ENCODE data around the gene SPECC1. TPM values are rescaled to one million over a fixed set of nuclear protein-coding genes. Genes with fewer than 3 reads are reported as not detected.

SPECC1 gene
- total RNA-seq, 1 experiment from 2014 or later, result 46.4 TPM

GRCh38 chr17:20200016-20200795, 191.0 kb downstream of the SPECC1 start:
- ATAC-seq, result no peak
- Histone ChIP-seq H3F3A (ENCODE audit: low read length, unreplicated experiment) (no peaks in the 10 kb centered on the region), H3K4me3 (ENCODE audit: low read length) (no peak overlapping the region), H3K36me3 (ENCODE audit: low read depth, low read length) (peaks cover 20% of the 10 kb centered on the region), H4K20me1 (ENCODE audit: low read length) (peaks cover 29% of the 10 kb centered on the region), H3K4me2 (ENCODE audit: low read length) (no peak overlapping the region), H3K27ac (ENCODE audit: low read length) (no peak overlapping the region), H3K9ac (ENCODE audit: low read length) (no peak overlapping the region), H3K27me3 (ENCODE audit: low read length) (no peaks in the 10 kb centered on the region), H3K79me2 (ENCODE audit: low read length) (peaks cover 41% of the 10 kb centered on the region), H3K9me3 (ENCODE audit: low read length) (0 out of 2 replicates have a peak, but pooled peaks cover 17% of the 10 kb centered on the region), H2AFZ (ENCODE audit: low read length) (no peak overlapping the region), H3K9me2 (replicated peaks; ENCODE audit: low read length) (no peaks in the 10 kb centered on the region), H3K4me1 (ENCODE audit: insufficient read depth, low read length) (peaks cover 26% of the 10 kb centered on the region)
- TF ChIP-seq EZH2 (IDR thresholded peaks at IDR 0.05; ENCODE audit: low read length, unreplicated experiment) (no peak), EZH2phosphoT487 (IDR thresholded peaks at IDR 0.05; ENCODE audit: borderline replicate concordance, low read length) (no peak), CTCF (conservative IDR thresholded peaks at IDR 0.05; ENCODE audit: low read depth, low read length) (no peak)
- POLR2A ChIA-PET (ENCODE audit: unreplicated experiment), result no interaction called here
- no peak for DNase-seq
- CTCF ChIA-PET, result no interaction called here
- BruUV-seq (replicated peaks), result no TSS peak
- intact Hi-C loops (cut with micrococcal nuclease), result loop anchor here (5.0 kb wide), 1 partner anchor 43 kb away; no protein-coding TSS in a partner anchor

DNA sequence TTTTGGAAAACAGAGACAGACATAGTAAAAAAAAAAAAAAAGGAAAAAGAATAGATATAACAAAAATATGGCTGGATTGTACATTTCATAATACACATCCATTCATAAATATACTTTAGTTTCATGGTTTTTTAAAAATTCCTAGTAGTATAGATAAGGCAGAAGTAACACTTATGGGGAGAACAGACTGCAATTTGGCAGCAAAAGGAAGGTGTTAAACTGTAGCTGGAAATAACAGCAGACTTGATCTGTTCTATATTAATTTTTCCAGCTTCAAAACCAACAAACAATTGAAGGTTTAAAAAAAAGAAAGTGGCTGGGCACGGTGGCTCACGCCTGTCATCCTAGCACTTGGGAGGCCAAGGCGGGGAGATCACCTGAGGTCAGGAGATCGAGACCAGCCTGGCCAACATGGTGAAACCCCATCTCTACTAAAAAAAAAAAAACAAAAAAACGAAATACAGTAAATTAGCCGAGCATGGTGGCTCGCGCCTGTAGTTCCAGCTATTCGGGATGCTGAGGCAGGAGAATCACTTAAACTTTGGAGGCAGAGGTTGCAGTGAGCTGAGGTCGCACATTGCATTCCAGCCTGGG, 191.8 kb downstream of the SPECC1 start:
- H3K9me2 ChIP-seq (replicated peaks; ENCODE audit: low read length), result no peaks in the 10 kb centered on the region
- H4K20me1 ChIP-seq (ENCODE audit: low read length), result peaks cover 34% of the 10 kb centered on the region
- 0 out of 2 replicates have a peak, but pooled peaks cover 11% of the 10 kb centered on the region for H3K9me3 ChIP-seq (ENCODE audit: low read length)
- no peak overlapping the region for H3K27ac ChIP-seq (ENCODE audit: low read length)
- no peak overlapping the region for H3K4me3 ChIP-seq (ENCODE audit: low read length)
- ATAC-seq, result no peak
- TF ChIP-seq EZH2 (IDR thresholded peaks at IDR 0.05; ENCODE audit: low read length, unreplicated experiment) (no peak), CTCF (conservative IDR thresholded peaks at IDR 0.05; ENCODE audit: low read depth, low read length) (no peak), EZH2phosphoT487 (IDR thresholded peaks at IDR 0.05; ENCODE audit: borderline replicate concordance, low read length) (no peak)
- intact Hi-C loops (cut with micrococcal nuclease), result loop anchor here (5.0 kb wide), 1 partner anchor 44 kb away; no protein-coding TSS in a partner anchor
- H3K36me3 ChIP-seq (ENCODE audit: low read depth, low read length), result peaks cover 17% of the 10 kb centered on the region
- ChIA-PET CTCF (no interaction called here), POLR2A (ENCODE audit: unreplicated experiment) (no interaction called here)
- H3K27me3 ChIP-seq (ENCODE audit: low read length), result no peaks in the 10 kb centered on the region
- no peak overlapping the region for H3K9ac ChIP-seq (ENCODE audit: low read length)
- no TSS peak for BruUV-seq (replicated peaks)
- H3F3A ChIP-seq (ENCODE audit: low read length, unreplicated experiment), result peaks cover 1% of the 10 kb centered on the region
- peaks cover 41% of the 10 kb centered on the region for H3K79me2 ChIP-seq (ENCODE audit: low read length)
- no peak overlapping the region for H2AFZ ChIP-seq (ENCODE audit: low read length)
- H3K4me2 ChIP-seq (ENCODE audit: low read length), result no peak overlapping the region
- peaks cover 33% of the 10 kb centered on the region for H3K4me1 ChIP-seq (ENCODE audit: insufficient read depth, low read length)
- no peak for DNase-seq

Data from PC-3 (cell line).